GM23248 (cell line): ENCODE measurements around the gene NOL7.

ENCODE experiments used
- EZH2 ChIP-seq: fragments of 200-600 bp; sonication (generic); IDR thresholded peaks from 2 replicates; pipeline ENCODE4 v1.6.1; 2018; ENCODE audit warnings: antibody characterized with exemption, mild to moderate bottlenecking; ENCODE audit not compliant: insufficient read depth, poor library complexity, severe bottlenecking
- EZH2phosphoT487 ChIP-seq: fragments of 200-600 bp; sonication (generic); IDR thresholded peaks from 2 replicates; pipeline ENCODE4 v1.6.1; 2018; ENCODE audit warnings: antibody characterized with exemption, moderate library complexity, mild to moderate bottlenecking, low read depth; ENCODE audit not compliant: insufficient read depth

GRCh38 chr6:13574571-13575376, 40.4 kb upstream of the NOL7 start, which contains the start of gene SIRT5:
- TF ChIP-seq EZH2phosphoT487 (no peak), EZH2 (no peak)
